H1 (cell line): ENCODE data around the gene TROAP.

ENCODE experiments used
- GTF2F1 ChIP-seq: IDR thresholded peaks from 2 replicates; pipeline ENCODE4 v1.6.1; 2012; ENCODE audit warnings: low read depth, low read length, improper control_type of control experiment, borderline replicate concordance
- POLR2A ChIP-seq, 2 experiments: IDR thresholded peaks; 1 replicate in 1 of 2; 2 replicates in 1 of 2; pipeline ENCODE4 v1.6.1; 2011; ENCODE audit warnings: low read depth in 2 of 2, low read length in 2 of 2, mild to moderate bottlenecking in 2 of 2; ENCODE audit errors: control extremely low read depth in 1 of 2
- POLR2AphosphoS5 ChIP-seq: IDR thresholded peaks from 2 replicates; pipeline ENCODE4 v1.6.1; 2011; ENCODE audit warnings: low read depth, low read length
- YY1 ChIP-seq: IDR thresholded peaks from 2 replicates; pipeline ENCODE4 v1.6.1; 2011; ENCODE audit warnings: low read depth, mild to moderate bottlenecking, low read length
- TF ChIP-seq, protein P1 (sequence below): IDR thresholded peaks from 2 replicates; pipeline ENCODE4 v1.6.1; 2011; ENCODE audit warnings: low read depth, mild to moderate bottlenecking, low read length; ENCODE audit not compliant: insufficient read depth
- TF ChIP-seq, protein P2 (sequence below), 3 experiments: IDR thresholded peaks; 1 replicate in 2 of 3; 2 replicates in 1 of 3; pipeline versions ENCODE4 v1.5.1 to v1.6.1; 2011; ENCODE audit warnings: low read length in 3 of 3, mild to moderate bottlenecking in 3 of 3, inconsistent platforms in 2 of 3, low read depth in 1 of 3, moderate library complexity in 1 of 3; ENCODE audit not compliant: insufficient read depth in 1 of 3; ENCODE audit errors: control extremely low read depth in 1 of 3

GRCh38 chr12:49364989-49365388, 41.9 kb downstream of the TROAP start:
- TF ChIP-seq YY1 (no peak), GTF2F1 (no peak), POLR2AphosphoS5 (no peak), POLR2A (IDR thresholded peaks at IDR 0.05; ENCODE audit: control extremely low read depth in 1 of 2, low read depth in 2 of 2, low read length in 2 of 2) (no peak)
- TF ChIP-seq, protein P1, sequence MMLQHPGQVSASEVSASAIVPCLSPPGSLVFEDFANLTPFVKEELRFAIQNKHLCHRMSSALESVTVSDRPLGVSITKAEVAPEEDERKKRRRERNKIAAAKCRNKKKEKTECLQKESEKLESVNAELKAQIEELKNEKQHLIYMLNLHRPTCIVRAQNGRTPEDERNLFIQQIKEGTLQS, result no peak
- TF ChIP-seq, protein P2, sequence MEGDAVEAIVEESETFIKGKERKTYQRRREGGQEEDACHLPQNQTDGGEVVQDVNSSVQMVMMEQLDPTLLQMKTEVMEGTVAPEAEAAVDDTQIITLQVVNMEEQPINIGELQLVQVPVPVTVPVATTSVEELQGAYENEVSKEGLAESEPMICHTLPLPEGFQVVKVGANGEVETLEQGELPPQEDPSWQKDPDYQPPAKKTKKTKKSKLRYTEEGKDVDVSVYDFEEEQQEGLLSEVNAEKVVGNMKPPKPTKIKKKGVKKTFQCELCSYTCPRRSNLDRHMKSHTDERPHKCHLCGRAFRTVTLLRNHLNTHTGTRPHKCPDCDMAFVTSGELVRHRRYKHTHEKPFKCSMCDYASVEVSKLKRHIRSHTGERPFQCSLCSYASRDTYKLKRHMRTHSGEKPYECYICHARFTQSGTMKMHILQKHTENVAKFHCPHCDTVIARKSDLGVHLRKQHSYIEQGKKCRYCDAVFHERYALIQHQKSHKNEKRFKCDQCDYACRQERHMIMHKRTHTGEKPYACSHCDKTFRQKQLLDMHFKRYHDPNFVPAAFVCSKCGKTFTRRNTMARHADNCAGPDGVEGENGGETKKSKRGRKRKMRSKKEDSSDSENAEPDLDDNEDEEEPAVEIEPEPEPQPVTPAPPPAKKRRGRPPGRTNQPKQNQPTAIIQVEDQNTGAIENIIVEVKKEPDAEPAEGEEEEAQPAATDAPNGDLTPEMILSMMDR (IDR thresholded peaks at IDR 0.05; ENCODE audit: control extremely low read depth in 1 of 3, insufficient read depth in 1 of 3, low read depth in 1 of 3, low read length in 3 of 3), result no peak
